Activated naive CD8-positive, alpha-beta T cell treated with anti-CD3 and anti-CD28 coated beads, Interleukin-2, amount 10 ng/mL, durations not matched to agents 7 days and 5 days (primary cell): Measurements from ENCODE around the gene ITGB2. TPM values are rescaled to one million over a fixed set of nuclear protein-coding genes. Genes with fewer than 3 reads are reported as not detected.
A peak's percentile ranks its signal among the peaks of the same experiment; 100 is the strongest.

Experiments used
- ATAC-seq: fragments of 150-1000 bp; cut with Tn5 transposase; one replicate; pipeline ENCODE4 v1.10.0; 2021; ENCODE audit warnings: low read depth, moderate library complexity
- POLR2A ChIA-PET: fragments of 350-600 bp; sonication (Branson Sonifier 250); formaldehyde crosslinking; loops from one replicate; lab custom pipeline; 2021; ENCODE audit warnings: antibody characterized with exemption; lab: Charles Lee
- DNase-seq: peaks from one replicate; pipeline ENCODE4 v3.0.0; 2021
- H3K27ac Mint-ChIP-seq: one replicate; pipeline ENCODE4 v1.8.0; 2022; ENCODE audit warnings: mild to moderate bottlenecking, mixed read lengths
- H3K27me3 Mint-ChIP-seq: one replicate; pipeline ENCODE4 v1.8.0; 2022; ENCODE audit warnings: mild to moderate bottlenecking, moderate library complexity, mixed read lengths
- H3K36me3 Mint-ChIP-seq: one replicate; pipeline ENCODE4 v1.8.0; 2021; ENCODE audit warnings: mild to moderate bottlenecking, mixed read lengths
- H3K4me1 Mint-ChIP-seq: one replicate; pipeline ENCODE4 v1.8.0; 2021; ENCODE audit warnings: mixed read lengths
- H3K4me3 Mint-ChIP-seq: one replicate; pipeline ENCODE4 v1.8.0; 2022; ENCODE audit warnings: mild to moderate bottlenecking, moderate library complexity, mixed read lengths
- H3K9me3 Mint-ChIP-seq: one replicate; pipeline ENCODE4 v1.8.0; 2021; ENCODE audit warnings: mixed read lengths
- total RNA-seq, 2 experiments: library from RNA; stranded (reverse); gene quantifications; one replicate each; pipeline ENCODE4 v1.2.3, GENCODE V29; 2021

ITGB2 gene
- total RNA-seq, 2 experiments from 2014 or later = 416 to 452 TPM

DNA sequence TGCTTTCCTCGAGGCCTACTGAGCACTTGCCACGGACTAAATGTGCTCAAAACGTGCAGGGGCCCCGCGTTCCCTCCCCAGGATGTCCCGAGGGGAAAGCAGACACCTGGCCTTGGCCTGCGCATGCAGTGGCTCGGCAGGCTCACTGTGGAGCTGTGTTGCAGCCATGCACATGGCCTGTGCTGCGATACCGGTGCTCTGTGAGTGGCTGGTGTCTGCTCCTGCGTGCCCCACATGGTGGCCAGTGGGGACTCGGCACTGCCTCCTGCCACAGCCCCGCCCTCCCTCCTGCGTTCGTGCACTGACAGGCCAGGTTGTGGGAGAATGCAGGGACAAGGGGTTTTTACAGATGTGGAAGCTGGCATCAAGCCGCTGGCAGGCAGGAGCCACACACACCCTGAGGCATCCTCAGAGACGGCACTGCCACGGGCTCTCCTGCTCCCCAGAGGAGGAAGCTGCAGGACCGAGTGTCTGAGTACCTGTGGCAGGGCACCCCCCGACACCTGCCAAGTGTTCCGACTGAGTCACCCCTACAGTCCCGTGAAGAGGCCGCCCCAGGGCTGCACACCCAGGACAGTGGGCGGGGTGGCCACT, 30.3 kb downstream of the ITGB2 start:
- H3K9me3 Mint-ChIP-seq = no peaks in the 10 kb centered on the region
- POLR2A ChIA-PET = interaction anchor here (0.9 kb wide), 1 partner anchor 9 kb away, joined by 3 read pairs; no protein-coding TSS in a partner anchor
- no peak overlapping the region for H3K4me3 Mint-ChIP-seq
- no peak for DNase-seq
- peaks cover 10% of the 10 kb centered on the region for H3K4me1 Mint-ChIP-seq
- no peaks in the 10 kb centered on the region for H3K27me3 Mint-ChIP-seq
- H3K27ac Mint-ChIP-seq = no peak overlapping the region
- ATAC-seq = no peak
- H3K36me3 Mint-ChIP-seq = peaks cover 9% of the 10 kb centered on the region

DNA sequence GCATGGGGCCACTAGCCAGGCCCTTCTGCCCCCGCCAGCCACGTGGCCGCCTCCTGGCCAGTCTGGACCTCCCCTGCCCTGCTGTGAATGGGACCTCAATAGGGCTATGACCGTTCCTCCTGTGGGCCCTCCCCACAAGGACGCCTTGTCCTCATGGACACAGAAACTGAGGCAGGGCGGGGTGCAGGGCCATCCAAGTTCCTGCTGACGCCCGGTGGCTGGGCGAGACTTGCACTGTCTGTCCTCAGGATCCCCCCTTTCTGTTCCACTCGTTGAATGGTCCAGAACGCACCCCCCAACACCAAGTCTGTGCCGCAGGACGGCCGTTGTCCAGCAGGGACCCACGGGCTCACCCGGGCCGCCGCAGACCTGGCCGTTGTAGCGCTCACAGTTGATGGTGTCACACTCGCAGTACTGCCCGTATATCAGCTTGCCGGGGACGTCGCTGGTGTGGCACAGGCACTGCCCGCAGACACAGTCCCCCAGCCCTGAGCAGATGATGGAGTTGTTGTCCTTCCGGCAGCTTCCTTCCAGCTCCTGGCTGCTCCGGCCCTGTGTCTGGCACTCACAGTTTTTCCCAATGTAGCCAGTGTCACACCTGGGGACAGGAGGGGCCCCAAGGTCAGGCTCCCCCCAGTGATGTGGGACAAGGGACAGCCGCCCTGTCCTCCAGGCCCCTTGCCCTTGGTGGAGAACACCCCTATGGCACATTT, 30.9 kb downstream of the ITGB2 start:
- DNase-seq = no peak
- Mint-ChIP-seq H3K27me3 (no peaks in the 10 kb centered on the region), H3K4me1 (peaks cover 10% of the 10 kb centered on the region), H3K27ac (no peak overlapping the region), H3K4me3 (no peak overlapping the region), H3K36me3 (peaks cover 6% of the 10 kb centered on the region), H3K9me3 (no peaks in the 10 kb centered on the region)
- ATAC-seq = no peak
- POLR2A ChIA-PET = no interaction called here

DNA sequence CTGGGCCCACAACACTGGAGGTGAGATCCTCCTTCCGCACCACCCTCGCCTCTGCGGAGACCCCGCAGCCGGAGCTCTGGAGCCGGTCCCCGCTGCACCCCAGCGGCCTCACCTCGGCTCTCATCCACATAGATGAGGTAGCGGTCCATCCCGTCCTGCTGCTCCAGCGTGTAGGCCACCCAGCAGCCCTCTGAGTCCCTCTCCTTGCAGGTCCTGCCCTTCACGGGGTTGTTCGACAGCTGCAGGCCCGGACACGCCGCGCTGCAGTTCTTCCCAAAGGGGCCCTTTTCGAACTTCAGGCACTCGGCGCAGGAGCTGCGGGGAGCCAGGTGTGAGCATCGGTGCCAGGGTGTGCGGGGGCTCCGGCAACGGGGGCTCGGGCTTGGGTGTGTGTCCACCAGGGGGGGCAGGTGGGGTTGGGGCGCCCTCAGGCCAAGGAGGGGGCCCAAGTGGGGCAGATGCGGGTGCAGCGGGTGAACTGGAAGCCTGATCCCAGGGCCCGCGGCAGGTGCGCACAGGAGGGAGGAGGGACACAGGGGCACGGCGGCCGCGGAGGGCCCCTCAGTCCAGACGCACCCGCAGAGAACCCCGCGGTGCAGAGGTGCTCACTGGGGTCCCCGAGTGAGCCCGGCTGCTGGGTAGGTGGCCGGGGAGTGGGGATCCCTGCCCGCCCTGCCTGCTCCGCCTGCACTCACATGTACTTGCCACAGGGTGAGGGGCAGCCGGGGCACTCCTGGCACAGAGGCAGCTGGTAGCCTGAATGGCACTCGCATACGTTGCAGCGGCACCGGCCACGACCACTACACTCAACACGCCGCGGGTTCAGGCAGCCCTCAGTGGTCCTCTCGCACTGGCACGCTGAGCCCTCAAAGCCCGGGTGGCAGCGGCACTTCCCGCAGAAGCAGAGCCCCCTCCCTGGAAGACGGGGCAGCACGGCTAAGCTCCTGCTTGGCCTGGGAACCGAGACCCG, 31.8 kb downstream of the ITGB2 start:
- POLR2A ChIA-PET = interaction anchor here (0.7 kb wide), 1 partner anchor 98 kb away, joined by 3 read pairs; no protein-coding TSS in a partner anchor
- no peaks in the 10 kb centered on the region for H3K27me3 Mint-ChIP-seq
- H3K27ac Mint-ChIP-seq = no peak overlapping the region
- DNase-seq (no peak), ATAC-seq (no peak)
- peaks cover 10% of the 10 kb centered on the region for H3K4me1 Mint-ChIP-seq
- peaks cover 7% of the 10 kb centered on the region for H3K36me3 Mint-ChIP-seq
- no peak overlapping the region for H3K4me3 Mint-ChIP-seq
- no peaks in the 10 kb centered on the region for H3K9me3 Mint-ChIP-seq

GRCh38 chr21:44887807-44888580, 32.7 kb downstream of the ITGB2 start:
- H3K36me3 Mint-ChIP-seq = peaks cover 5% of the 10 kb centered on the region
- H3K9me3 Mint-ChIP-seq = no peaks in the 10 kb centered on the region
- DNase-seq (no peak), ATAC-seq (no peak)
- POLR2A ChIA-PET = interaction anchor here (0.7 kb wide), 1 partner anchor 99 kb away, joined by 3 read pairs; no protein-coding TSS in a partner anchor
- peaks cover 10% of the 10 kb centered on the region for H3K4me1 Mint-ChIP-seq
- H3K27me3 Mint-ChIP-seq = no peaks in the 10 kb centered on the region
- peak overlapping the region; percentile 30 for H3K27ac Mint-ChIP-seq
- H3K4me3 Mint-ChIP-seq = no peak overlapping the region

- Mint-ChIP-seq H3K4me1 (peaks cover 5% of the 10 kb centered on the region), H3K27ac (peak overlapping the region; percentile 30), H3K9me3 (no peaks in the 10 kb centered on the region), H3K4me3 (no peak overlapping the region), H3K36me3 (peaks cover 5% of the 10 kb centered on the region), H3K27me3 (no peaks in the 10 kb centered on the region)
- POLR2A ChIA-PET = no interaction called here
- DNase-seq (no peak), ATAC-seq (no peak)
These were observed 33.4 kb downstream of the ITGB2 start for GRCh38 chr21:44887126-44887806.

DNA sequence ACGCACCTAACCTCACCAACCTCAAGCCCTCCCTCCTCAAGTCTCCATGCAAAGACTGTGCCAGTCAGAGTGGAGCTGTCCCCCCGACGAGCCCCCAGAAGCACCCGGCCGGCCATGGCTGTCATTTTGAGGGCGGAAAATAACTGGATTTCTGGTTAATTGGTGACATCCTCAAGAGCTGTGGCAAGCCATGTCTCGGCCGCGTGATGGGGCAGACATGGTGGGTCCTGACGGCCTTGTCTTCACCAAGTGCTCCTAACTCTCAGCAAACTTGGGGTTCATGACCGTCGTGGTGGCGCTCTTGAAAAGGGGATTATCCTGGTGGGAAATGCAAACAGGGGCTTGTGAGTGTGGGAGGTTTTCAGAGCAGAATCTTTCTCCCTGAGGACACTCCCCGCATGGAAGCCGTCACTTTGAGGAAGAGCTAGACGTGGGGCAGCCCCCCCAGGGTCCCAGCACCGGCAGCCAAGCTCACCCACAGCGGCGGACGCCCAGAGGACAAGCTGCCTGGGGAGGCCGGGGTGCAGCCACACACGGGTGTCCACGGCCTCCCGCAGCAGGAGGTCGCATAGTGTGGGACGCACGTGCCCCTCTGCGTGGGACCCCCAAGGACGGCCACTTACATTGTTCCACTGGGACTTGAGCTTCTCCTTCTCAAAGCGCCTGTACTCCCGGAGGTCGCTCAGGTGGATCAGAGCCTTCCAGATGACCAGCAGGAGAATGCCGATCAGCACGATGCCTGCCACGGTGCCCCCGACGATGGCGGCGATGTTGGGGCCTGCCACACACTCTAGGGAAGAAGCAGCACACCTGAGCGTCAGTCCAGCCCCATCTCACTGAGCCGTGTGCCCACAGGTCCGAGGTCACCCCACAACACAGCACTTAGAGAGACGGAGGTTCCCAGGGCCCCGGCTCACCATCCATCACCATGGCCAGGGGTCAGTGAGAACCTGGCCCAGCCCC, 34.3 kb downstream of the ITGB2 start:
- DNase-seq (no peak), ATAC-seq (no peak)
- Mint-ChIP-seq H3K4me3 (no peak overlapping the region), H3K27me3 (no peaks in the 10 kb centered on the region), H3K36me3 (peaks cover 5% of the 10 kb centered on the region), H3K9me3 (no peaks in the 10 kb centered on the region), H3K27ac (no peak overlapping the region), H3K4me1 (peaks cover 8% of the 10 kb centered on the region)
- POLR2A ChIA-PET = interaction anchor here (1.1 kb wide), 1 partner anchor 41 kb away, joined by 6 read pairs; no protein-coding TSS in a partner anchor

- POLR2A ChIA-PET = interaction anchor here (1.1 kb wide), 1 partner anchor 42 kb away, joined by 6 read pairs; no protein-coding TSS in a partner anchor
These were observed 35.1 kb downstream of the ITGB2 start for GRCh38 chr21:44885615-44886014.

DNA sequence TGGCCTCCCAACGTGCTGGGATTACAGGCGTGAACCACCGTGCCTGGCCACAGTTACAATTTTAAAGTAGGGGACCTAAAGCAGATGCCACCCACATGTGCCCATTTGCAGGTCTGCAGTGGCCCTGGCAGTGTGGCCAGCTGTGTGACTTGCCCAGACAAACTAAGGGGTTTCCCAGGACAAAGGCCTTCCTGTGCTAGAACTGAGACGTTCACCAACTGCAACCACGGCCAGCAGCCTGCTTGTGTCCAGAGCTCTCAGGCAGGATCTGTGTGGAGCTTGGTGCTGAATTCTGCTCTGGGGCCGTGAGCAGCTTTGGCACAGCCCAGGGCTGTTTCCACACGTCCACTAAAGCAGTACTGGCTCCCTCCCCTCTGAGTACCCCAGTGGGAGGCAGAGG, 36.6 kb downstream of the ITGB2 start:
- Mint-ChIP-seq H3K9me3 (no peaks in the 10 kb centered on the region), H3K27ac (peak overlapping the region; percentile 25), H3K36me3 (peaks cover 2% of the 10 kb centered on the region), H3K4me3 (no peak overlapping the region), H3K4me1 (peaks cover 20% of the 10 kb centered on the region), H3K27me3 (no peaks in the 10 kb centered on the region)
- DNase-seq (no peak), ATAC-seq (no peak)
- POLR2A ChIA-PET = interaction anchor here (1.4 to 4.6 kb wide), 4 partner anchors 10 to 47 kb away, joined by 3 to 15 read pairs (median 7); partner anchors contain the start of gene PTTG1IP

More at GRCh38 chr21:44885615-44886014, 35.1 kb downstream of the ITGB2 start:
- Mint-ChIP-seq H3K4me1 (peaks cover 16% of the 10 kb centered on the region), H3K27me3 (no peaks in the 10 kb centered on the region), H3K9me3 (no peaks in the 10 kb centered on the region), H3K36me3 (peaks cover 2% of the 10 kb centered on the region), H3K27ac (no peak overlapping the region), H3K4me3 (no peak overlapping the region)
- no peak for ATAC-seq
- no peak for DNase-seq

- peaks cover 2% of the 10 kb centered on the region for H3K36me3 Mint-ChIP-seq
- no peaks in the 10 kb centered on the region for H3K27me3 Mint-ChIP-seq
- no peaks in the 10 kb centered on the region for H3K9me3 Mint-ChIP-seq
- ATAC-seq = no peak
- peaks cover 20% of the 10 kb centered on the region for H3K4me1 Mint-ChIP-seq
- H3K27ac Mint-ChIP-seq = no peak overlapping the region
- no peak overlapping the region for H3K4me3 Mint-ChIP-seq
- DNase-seq = no peak
- POLR2A ChIA-PET = interaction anchor here (1.4 to 4.6 kb wide), 4 partner anchors 10 to 47 kb away, joined by 3 to 15 read pairs (median 7); partner anchors contain the start of gene PTTG1IP
These were observed 37.4 kb downstream of the ITGB2 start for GRCh38 chr21:44883250-44883649.

DNA sequence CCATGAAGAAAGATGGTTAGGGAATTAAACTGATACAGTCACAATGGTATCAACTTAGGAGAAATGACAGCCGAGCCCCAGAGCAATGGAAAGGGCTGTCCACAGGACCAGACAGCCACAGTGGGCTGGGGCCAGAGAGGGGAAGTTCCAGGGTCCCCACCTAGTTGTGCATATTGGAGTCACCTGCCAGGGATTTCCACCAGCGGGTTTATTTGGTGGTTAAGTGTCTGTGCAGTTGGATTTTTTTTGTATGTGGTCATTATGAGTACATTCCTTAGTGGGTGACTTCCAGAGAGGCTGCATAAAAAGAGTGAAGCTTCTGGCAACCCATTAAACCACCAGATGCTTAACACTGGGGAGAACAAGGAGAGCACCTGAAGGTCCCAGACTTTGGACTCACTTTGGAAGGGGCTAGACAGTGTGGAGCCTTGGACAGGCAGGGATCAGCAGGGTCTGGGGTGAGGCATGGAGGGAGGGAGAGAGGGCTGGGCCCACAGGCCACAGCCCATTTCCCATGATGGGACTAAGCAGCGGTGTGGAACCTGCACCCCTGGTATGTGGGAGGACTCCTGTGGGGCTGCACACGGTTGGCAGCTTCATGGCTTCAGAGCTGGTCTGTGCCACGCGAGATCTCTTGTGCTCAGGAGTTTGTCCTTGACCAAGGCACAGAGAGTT, 39.4 kb downstream of the ITGB2 start:
- H3K4me3 Mint-ChIP-seq = peak overlapping the region; percentile 9

More for the DNA sequence above, 39.4 kb downstream of the ITGB2 start:
- H3K36me3 Mint-ChIP-seq = peaks cover 2% of the 10 kb centered on the region
- peak overlapping the region; percentile 78 for H3K27ac Mint-ChIP-seq
- ATAC-seq (peak; percentile 21), DNase-seq (no peak)
- H3K27me3 Mint-ChIP-seq = peaks cover 7% of the 10 kb centered on the region
- peaks cover 20% of the 10 kb centered on the region for H3K4me1 Mint-ChIP-seq
- POLR2A ChIA-PET = interaction anchor here (0.7 to 4.6 kb wide), 4 partner anchors 9 to 80 kb away, joined by 3 to 15 read pairs (median 3); no protein-coding TSS in a partner anchor
- H3K9me3 Mint-ChIP-seq = no peaks in the 10 kb centered on the region
